HG02610 (cell line): ENCODE data around the gene CD48.
"Not testable (repeated sequence)": the region's sequence is repeated elsewhere in the genome, so short reads cannot be mapped to it uniquely, and the experiment has no call there.

Experiments
- ATAC-seq: cut with Tn5 transposase; IDR thresholded peaks from one replicate; pipeline ENCODE4 v1.9.1; 2021; ENCODE audit warnings: mild to moderate bottlenecking, moderate library complexity; ENCODE audit not compliant: unreplicated experiment

Gene CD48

DNA sequence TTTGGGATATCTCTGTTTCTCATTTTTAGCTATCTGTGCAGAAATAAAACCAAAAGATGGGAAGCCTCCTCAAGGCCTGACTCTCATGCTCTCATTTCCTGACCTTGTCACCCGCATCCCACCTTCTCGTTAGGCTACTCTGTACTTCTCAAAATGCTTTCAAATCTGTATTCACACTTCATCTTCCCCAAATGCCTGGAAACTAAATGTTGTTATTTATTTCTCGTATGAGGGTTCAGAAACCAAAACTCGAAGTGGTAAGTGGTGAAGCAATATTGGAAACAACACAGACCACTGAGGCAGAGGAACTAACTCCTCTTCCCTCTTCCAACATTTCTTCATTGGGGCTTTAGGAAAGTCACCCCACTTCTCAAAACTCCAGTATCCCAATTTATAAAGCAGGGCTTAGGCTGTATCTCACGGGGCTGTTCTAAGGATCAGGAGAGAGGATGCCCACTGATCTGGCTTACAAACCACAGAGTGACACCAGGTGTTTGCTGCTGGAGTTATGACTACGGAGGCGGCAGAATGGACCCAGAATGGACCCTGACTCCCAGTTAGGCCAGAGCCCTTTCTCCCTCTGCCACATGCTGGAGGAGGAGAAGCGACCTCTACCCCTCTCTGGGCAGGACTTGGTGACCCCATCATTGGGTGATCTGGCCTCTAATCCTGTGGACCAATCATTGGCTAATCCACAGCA, 31.0 kb upstream of the CD48 start:
- ATAC-seq: no peak

DNA sequence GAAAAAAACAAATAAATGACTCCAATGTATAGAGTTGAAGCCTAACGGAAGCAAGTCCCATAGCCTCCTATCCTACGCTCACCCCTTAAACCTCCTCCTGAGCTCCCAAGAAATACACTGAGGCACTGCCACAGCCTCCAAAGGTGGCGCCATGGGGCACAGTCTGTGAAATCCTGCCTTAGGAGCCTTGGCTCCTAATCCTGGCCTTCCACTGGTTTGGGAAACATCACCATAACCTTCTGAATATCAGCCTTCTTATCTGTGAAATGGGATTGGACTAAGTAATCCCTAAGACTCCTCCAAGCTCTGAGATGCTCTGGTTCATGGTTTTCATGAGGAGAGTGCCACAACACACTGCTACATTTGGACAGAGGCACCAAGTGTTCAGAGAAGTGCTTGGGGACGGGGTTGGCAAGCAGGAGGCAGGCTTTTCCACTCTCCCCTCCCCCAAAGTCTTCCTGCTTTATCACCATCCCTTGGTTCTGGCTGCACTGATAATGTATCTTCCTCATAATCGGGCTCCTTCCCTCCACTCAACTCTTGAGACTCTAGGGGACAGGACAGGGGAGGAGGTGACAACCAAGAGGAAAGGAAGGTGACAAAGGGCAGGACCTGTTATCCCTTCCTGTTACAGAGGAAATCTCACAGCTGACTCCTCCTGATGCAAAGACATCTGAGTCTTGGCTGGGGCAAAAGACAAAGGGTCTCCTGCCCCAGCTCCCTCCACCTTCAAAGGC, 30.2 kb upstream of the CD48 start:
- ATAC-seq: no peak

DNA sequence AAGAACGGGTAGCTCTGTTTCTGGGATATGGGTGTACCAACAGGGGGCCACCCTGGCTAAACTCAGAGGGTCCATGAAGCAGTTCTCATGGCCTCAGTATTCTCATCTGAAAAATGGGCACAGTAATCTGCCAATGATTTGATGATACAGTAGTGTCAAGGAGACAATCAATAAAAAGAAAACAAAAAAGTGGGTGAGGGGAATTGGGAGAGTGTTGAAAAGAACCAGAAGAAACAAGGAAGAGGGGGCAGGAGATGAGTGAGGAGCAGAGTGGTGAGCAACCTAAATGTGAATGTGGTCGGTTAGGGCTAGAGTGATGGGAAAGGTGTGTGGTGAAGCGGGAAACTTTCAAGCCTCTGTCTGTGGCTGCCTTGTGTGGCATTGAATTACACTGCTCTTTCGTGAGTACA, 29.5 kb upstream of the CD48 start:
- no peak for ATAC-seq

DNA sequence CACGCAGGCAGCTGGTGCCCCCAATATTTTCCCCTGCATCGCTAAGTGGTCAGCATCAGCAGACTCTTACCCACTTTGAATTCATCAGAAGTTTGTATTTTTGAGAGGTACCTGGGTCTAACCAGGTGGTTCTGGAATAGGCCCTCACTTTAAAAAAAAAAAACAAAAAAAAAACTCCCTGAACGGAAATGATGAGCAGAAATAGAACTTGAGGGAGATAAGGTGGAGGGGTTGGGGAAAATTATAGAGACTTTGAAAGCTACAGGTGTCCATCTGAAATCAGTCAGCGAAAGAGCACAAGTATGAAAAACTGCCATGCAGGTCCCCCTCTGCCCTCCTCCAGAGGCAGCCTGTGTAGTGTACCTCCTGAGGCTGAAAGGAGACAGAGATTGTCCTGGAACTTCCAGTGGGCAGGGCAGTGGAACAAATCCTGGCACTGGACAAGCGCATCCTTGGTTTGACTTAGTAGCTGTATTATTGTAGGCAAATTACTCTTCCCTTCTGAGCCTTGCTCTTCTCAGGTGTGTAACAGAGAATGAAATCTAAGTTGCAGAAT, 28.6 kb upstream of the CD48 start:
- ATAC-seq: no peak

DNA sequence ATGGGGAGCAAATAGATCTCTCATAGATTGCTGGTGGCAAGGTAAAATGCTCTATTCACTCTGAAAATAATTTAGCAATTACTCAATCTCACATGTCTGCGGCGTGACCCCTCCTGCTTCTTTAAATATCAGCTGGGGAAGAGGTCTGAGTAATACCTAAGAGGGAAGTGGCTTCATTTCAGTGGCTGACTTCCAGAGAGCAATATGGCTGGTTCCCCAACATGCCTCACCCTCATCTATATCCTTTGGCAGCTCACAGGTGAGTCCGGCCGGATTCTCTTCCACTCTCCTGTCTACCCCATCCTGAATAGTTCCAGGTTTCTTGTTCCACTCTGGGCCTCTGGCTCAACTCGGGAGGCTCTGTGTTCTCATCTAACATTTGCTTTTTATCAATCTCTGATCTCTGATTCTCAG, 27.5 kb upstream of the CD48 start, which contains the start of gene SLAMF7:
TSS of gene SLAMF7 (plus strand) at position 150 of the 414 bp plus-strand sequence. CDS start at position 205, 55 bp downstream.
- peak; percentile 58 for ATAC-seq

DNA sequence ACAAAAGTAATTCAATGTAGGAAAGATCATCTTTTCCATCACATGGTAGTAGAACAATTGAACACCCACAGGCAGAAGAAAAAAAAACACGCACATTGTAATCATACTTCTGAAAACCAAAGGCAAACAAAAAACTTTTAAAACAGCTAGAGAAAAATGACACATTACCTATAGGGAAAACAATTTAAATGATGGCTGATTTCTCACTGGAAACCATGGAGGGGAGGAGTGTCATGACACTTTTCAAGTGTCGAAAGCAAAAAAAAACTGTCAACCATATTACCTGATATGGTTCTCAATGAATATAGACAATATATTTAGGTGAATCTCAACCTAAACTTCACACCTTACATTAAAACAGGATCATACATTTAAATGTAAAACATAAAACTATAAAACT, 26.6 kb upstream of the CD48 start:
- no peak for ATAC-seq

DNA sequence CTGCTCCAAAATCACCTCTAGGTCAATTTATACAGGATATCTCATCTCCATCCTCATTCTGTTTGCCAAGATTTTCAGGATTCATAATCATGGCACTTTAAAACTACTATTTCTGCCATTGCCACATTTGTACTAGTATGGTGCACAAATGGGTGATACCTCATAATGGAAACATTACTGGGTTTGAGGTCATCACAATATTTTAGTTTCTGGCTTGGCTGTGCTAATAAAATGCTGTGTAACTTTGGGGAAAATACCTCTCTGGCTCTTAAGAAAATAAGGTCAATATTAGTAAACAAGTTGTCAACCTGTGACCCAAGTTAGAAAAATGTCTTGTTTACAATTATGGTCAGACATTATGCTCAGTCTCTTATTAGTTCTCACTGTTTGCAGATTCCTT, 22.7 kb upstream of the CD48 start:
- no peak for ATAC-seq

DNA sequence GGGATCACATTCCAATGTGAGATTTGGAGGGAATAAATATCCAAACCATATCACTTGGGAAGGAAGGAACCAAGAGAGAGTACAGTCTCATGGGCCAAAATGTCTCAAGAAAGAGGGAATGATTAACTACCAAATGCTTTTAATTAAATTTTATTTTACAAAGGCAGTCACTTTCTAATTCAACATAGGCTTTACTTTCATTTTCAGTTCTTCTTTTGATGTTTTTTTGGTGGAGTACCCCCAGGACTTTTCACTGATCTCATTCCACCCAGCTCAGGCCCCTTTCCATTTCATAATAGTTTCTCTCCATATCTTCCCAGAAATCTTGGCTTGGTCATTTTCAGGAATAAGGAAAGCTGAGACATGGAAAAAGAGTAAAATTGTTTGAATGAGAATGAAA, 22.3 kb upstream of the CD48 start:
- ATAC-seq: no peak

DNA sequence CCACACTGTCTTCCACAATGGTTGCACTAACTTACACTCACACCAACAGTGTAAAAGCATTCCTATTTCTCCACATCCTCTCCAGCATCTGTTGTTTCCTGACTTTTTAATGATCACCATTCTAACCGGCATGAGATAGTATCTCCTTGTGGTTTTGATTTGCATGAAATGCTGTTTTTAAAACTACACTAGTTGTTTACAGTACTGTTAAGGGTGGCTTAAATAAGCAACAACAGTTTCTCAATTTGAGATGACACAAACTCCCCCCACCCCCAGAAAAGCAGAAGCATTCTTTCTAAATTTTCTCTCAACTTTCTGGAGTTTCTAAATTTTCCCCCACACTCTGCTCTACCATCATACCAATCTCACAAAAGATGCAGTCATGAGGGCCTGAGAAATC, 20.4 kb upstream of the CD48 start:
- ATAC-seq: peak; percentile 63

DNA sequence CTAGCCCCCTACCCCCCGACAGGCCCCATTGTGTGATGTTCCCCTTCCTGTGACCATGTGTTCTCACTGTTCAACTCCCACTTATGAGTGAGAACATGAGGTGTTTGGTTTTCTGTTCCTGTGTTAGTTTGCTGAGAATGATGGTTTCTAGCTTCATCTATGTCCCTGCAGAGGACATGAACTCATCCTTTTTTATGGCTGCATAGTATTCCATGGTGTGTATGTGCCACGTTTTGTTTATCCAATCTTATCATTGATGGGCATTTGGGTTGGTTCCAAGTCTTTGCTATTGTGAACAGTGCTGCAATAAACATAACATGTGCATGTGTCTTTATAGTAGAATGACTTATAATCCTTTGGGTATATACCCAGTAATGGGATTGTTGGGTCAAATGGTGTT, 19.9 kb upstream of the CD48 start:
- not testable (repeated sequence) for ATAC-seq

DNA sequence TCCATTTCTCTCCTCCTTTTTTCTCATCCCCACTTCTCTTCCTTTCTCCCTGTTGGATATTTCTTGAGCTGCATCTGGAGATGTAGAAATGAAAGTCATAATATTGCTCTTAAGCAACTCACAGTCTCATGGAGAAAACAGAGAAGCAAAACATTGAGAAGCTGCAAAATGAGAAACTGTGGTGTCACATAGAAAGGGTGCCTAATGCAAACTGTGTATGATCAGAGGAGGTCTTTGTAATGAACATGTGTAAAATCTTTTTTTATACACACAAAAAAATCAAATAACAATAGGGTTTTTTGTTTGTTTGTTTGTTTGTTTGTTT, 15.7 kb upstream of the CD48 start:
- no peak for ATAC-seq

DNA sequence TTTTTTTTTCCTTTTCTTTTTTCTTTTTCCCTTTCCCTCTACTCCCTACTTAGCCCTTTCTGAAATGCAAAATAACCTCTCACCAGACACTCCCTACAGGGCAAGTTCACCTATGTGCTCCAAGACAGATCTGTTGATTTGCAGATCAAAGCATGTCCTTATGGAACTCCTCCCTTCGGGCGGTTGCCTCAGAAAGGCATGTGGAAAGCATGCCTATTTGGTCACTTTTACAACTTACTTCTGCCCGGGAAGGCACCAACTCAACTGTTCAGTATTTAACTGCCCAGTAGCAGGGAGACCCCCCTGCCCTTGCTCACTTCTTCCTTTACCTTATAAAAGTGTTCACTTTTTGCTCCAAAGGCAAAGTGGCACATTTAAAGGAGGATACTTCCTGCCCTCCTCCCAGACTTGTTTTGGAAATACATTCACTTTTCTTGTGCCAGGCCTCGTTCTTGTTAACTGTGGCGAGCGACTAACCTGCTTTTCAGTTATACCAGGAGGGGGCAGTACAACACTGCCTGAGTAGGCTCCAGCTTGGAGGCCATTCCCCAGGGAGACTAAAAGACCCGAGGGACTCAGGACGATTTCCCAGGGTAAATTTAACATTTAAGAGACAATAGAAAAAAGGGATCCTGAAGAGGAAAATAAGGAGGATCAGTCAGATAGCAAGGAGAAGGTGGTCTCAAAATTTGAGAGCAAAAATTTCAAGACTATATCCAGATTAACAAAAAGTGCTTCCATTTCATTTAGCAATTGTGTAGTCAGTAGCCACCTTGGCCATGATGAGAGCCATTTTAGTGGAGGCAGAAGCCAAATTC, 15.1 kb upstream of the CD48 start:
- peak; percentile 47 for ATAC-seq

DNA sequence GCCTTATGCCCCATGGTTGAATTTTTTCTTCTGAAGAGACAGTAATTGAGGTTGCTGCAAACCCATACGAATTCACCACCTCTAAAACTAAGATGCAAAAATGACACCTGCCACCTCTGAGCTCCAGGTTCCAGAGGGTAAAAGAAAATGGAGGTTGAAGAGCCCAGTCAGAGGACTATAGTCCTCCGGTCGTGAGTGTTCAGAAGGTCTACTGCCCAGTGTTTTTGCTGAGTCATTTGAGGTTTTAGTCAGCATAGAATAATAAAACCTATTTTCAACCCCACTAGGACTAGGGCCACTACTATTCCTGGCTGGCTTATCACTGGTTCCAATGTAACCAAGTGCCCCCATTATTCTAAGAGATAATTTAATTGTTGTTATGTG, 14.5 kb upstream of the CD48 start:
- ATAC-seq: peak; percentile 46

DNA sequence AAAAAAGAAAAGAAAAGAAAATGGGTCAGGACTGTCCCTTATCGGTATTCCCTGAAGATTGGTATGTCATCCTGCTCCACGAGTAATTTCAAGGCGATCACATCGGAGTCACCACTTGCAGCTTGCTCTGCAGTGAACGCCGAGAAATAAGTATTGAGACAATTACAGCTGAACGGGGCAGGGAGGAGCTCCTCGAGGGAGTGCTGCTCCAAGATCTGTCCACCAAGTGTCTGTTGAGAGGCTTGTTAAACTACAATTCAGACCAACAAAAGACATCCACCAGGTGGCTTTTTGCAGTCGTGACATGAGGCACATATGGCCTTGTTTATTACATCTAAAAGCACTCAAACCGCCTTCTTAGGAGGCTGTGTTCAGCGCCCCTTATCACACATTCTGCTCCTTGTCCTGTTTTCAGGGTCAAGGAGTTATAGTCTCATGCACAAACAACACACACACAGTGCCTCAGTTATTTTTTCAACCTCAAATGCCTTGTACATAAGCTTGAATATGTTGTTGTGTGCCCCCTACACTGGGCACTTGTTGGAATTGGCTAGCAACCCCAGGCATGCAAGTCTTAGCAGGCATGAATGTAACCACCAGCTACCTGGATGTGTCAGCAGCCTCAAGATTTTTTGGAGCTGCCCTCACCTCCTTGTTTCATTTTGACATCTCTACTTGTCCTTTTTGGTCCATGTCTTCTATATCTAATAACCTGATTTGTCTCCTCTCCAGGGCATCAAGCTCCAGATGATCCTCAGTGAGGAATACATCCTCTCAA, 13.0 kb upstream of the CD48 start:
- no peak for ATAC-seq

DNA sequence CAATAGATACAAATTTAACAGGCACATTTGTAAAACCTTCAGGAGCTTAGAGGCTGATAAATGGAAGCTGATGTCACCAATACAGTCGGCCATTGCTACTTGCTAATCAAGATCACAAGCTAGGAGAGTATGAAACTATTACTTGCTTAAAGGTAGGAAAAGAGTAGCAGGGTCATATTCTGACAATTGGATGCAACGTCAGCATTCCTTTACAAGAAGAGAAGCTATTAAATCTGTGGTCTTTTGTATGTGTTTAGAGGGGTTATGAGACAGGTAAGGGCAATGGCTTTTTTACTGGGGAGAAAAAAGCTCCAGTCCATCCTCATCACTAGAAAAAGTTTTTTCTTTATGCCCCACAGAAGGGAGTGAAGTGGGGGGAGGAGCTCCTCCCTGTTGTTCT, 11.7 kb upstream of the CD48 start:
- ATAC-seq: no peak

DNA sequence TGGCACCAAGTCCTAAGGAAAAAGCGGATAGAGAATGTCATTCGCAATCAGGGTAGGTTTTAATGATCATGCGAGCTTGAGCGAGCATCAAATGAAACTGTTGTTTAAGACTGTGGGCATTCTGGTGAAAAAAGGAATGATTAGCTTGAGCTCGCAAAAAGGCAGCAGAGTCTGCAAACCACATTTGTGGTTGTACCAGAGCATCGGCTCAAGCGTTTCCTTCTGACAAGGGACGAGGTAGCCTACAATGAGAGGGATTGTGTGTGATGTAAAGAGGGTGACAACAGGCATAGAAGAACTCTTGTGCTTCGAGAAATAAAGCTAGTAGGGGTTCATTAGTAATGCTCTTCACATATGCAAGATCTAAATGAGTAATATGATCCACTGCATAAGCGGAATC, 11.1 kb upstream of the CD48 start:
- ATAC-seq: no peak

DNA sequence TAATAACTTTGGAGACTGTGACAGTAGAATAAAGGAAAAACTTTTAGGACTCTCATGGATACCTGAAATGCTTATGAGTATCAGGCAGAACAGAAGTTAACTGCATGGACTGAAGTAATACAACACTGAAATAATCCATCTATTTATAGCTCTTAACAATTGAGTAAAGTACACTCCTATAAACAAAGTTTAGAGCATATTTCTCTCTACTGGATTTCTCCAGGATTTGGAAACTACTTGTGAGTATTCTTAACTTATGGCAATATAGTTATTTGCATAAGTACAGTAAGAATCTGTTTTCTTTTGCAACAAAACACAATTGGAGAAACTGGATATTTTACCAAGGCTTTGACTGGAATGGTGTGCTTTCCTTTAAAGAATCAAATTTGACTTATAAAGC, 9.9 kb upstream of the CD48 start:
- no peak for ATAC-seq

DNA sequence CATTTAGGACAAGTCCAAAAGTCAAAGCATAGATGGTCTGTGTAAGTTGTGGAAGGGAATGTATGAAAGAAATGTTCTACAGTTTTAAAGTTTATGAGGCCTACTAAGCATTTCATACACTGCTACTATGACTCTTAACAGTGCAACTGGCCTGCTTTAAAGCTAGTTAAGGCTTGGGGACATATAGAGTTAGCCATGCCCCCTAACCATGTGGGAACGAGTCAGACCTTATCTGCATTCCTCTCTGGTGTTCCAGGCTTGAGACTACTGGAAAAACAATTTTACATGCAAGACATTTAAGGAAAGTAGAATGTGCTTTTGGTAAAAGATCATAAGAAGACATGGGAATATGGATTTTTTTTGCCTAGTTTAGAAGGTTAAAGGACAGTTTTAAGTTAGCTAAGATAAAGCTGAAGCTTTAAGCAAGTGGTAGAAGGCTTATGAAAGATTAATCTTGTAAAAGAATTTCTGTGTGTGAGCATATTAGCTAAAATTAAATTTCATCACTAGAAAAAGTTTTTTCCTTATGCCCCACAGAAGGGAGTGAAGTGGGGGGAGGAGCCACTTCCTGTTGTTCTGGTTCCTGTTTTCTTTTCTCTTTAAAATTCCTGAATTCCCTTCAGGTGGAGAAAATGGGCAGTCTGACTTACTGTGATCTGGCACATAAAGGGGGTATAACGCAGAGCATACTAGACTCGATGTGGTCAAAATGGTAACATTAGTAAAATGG, 8.9 kb upstream of the CD48 start:
- ATAC-seq: no peak

DNA sequence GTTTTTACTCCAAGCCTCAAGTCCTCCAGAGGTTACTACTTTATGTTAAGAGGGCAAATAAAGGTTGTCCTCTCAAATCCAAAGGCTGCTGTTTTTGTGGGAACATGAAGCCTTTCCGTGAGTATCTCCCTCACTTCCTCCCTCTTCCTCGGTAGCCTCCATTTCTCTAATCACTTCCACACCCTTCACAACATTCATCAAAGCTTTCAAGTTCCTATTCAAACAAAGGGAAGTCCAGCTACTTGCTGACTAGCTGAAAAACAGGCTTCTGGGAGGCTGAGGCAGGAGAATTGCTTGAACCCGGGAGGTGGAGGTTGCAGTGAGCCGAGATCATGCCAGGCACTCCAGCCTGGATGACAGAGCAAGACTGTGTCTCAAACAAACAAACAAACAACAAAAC, 6.6 kb upstream of the CD48 start:
- ATAC-seq: no peak

DNA sequence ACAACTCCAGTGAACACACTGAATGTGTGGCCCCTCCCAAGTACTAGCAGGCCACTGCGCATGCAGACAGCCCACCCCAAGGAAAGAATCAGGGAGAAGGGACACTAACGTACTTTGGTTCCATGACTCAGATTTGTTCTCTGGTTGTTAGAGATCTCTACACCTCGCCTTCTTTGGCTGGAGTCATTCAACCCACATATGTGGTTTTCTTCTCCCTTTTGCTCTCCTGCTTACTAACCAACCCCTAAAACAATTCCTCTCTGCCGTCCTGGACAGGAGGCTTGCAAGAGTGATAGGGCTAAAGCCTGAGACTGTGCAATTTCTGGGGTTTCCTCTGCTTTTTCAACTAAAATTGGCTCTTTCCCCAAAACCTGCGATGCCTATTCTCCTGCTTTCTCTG, 5.7 kb upstream of the CD48 start:
- ATAC-seq: no peak
